Prostate gland (tissue), 2 donors: ENCODE measurements around the gene CLDN6.

Source experiments
- CTCF ChIP-seq, 4 experiments: fragments of 200-600 bp in 2 of 4; fragments of 450-650 bp in 2 of 4; sonication (generic) in 2 of 4; IDR thresholded peaks; 1 replicate in 3 of 4; 2 replicates in 1 of 4; pipeline ENCODE4 v1.5.1; 2016 to 2019; ENCODE audit warnings: antibody characterized with exemption in 4 of 4, mild to moderate bottlenecking in 2 of 4, moderate library complexity in 2 of 4
- POLR2A ChIP-seq: fragments of 450-650 bp; IDR thresholded peaks from one replicate; pipeline ENCODE4 v1.6.1; 2016; ENCODE audit warnings: antibody characterized with exemption, mild to moderate bottlenecking
- POLR2AphosphoS5 ChIP-seq: sonication (generic); formaldehyde crosslinking; IDR thresholded peaks from one replicate; pipeline ENCODE4 v1.6.1; 2017; ENCODE audit warnings: antibody characterized with exemption

- TF ChIP-seq CTCF (IDR thresholded peaks at IDR 0.05) (no peak), POLR2AphosphoS5 (no peak), POLR2A (no peak)
Observed at GRCh38 chr16:3027489-3027795, 9.5 kb upstream of the CLDN6 start.
